Neural progenitor cell (in vitro differentiated cells): ENCODE measurements around the gene MAP6.

Experiments
- EZH2 ChIP-seq: fragments of 200-600 bp; sonication (generic); IDR thresholded peaks from 2 replicates; pipeline ENCODE4 v1.6.1; 2017; ENCODE audit warnings: antibody characterized with exemption, mild to moderate bottlenecking, moderate library complexity
- EZH2phosphoT487 ChIP-seq: fragments of 200-600 bp; sonication (generic); IDR thresholded peaks from 2 replicates; pipeline ENCODE4 v1.6.1; 2017; ENCODE audit warnings: antibody characterized with exemption
- TF ChIP-seq, protein P1 (sequence below): fragments of 200-600 bp; sonication (generic); IDR thresholded peaks from 2 replicates; pipeline ENCODE4 v1.5.1; 2017; ENCODE audit warnings: antibody characterized with exemption, mild to moderate bottlenecking

DNA sequence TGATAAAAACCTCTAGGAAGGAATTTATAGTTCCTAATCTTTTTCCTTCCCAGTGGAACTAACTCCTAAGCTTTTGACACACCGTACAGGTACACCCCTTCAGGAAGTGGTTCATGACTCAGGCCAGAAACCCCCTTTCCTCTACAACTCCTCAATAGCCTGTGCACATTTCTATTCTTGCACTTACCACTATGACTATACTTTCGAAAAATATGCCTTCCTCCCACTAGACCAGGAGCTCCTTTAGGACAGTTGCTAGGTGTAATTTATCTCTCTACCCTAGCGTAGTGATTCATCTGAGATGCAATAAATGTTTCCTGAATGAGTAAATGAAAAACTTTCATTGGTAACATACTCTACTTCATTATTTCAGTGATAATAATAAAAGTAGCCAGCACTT, 14.5 kb downstream of the MAP6 start:
- no peak for TF ChIP-seq EZH2
- TF ChIP-seq, protein P1, sequence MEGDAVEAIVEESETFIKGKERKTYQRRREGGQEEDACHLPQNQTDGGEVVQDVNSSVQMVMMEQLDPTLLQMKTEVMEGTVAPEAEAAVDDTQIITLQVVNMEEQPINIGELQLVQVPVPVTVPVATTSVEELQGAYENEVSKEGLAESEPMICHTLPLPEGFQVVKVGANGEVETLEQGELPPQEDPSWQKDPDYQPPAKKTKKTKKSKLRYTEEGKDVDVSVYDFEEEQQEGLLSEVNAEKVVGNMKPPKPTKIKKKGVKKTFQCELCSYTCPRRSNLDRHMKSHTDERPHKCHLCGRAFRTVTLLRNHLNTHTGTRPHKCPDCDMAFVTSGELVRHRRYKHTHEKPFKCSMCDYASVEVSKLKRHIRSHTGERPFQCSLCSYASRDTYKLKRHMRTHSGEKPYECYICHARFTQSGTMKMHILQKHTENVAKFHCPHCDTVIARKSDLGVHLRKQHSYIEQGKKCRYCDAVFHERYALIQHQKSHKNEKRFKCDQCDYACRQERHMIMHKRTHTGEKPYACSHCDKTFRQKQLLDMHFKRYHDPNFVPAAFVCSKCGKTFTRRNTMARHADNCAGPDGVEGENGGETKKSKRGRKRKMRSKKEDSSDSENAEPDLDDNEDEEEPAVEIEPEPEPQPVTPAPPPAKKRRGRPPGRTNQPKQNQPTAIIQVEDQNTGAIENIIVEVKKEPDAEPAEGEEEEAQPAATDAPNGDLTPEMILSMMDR: no peak
- TF ChIP-seq EZH2phosphoT487: no peak
